HG03520 (cell line): ENCODE data around the gene COL1A2.

ENCODE experiments used
- ATAC-seq: cut with Tn5 transposase; IDR thresholded peaks from one replicate; pipeline ENCODE4 v1.9.1; 2021; ENCODE audit warnings: mild to moderate bottlenecking, moderate library complexity; ENCODE audit not compliant: unreplicated experiment

The COL1A2 gene

GRCh38 chr7:94476251-94476840 is 81.7 kb downstream of the COL1A2 start:
- ATAC-seq: no peak

- ATAC-seq: no peak
Observed at GRCh38 chr7:94477878-94478277, 83.2 kb downstream of the COL1A2 start.

GRCh38 chr7:94478648-94479214 is 84.0 kb downstream of the COL1A2 start:
- no peak for ATAC-seq
